H1 (cell line): Measurements from ENCODE around the gene SLC35G2. TPM values are rescaled to one million over a fixed set of nuclear protein-coding genes. Genes with fewer than 3 reads are reported as not detected.

Source experiments
- CHD2 ChIP-seq: IDR thresholded peaks from 2 replicates; pipeline ENCODE4 v1.6.1; 2012; ENCODE audit warnings: low read length, improper control_type of control experiment
- RAD21 ChIP-seq, 2 experiments: IDR thresholded peaks in 1 of 2; conservative IDR thresholded peaks in 1 of 2; 2 replicates each; pipeline ENCODE4 v1.6.1; 2011; ENCODE audit warnings: low read depth in 2 of 2, low read length in 2 of 2, improper control_type of control experiment in 1 of 2, inconsistent platforms in 1 of 2, mild to moderate bottlenecking in 1 of 2, moderate library complexity in 1 of 2
- TAF7 ChIP-seq: optimal IDR thresholded peaks from 2 replicates; pipeline ENCODE3; 2011; ENCODE audit warnings: low read depth, mild to moderate bottlenecking, inconsistent platforms, low read length, moderate library complexity, borderline replicate concordance
- polyA plus RNA-seq, 7 experiments: library from polyadenylated mRNA; depleted of rRNA in 3 of 7; stranded (reverse) in 5 of 7; unstranded in 2 of 7; fragments of >200 nt in 5 of 7; fragments of 200-250 nt in 2 of 7; gene quantifications; 1 replicate in 5 of 7; 2 replicates in 1 of 7; 4 replicates in 1 of 7; pipeline versions ENCODE4 v1.2.1 to v1.2.3, GENCODE V29; 2011 to 2013; ENCODE audit warnings: missing spikeins in 2 of 7, mixed read lengths in 2 of 7
- total RNA-seq: library from RNA; stranded (reverse); fragmentation: NEBNext Ultra II Directional; extraction: Animal tissue kit (Norgen Biotek cat#: 25700); gene quantifications from 2 replicates; pipeline ENCODE4 v1.2.1, GENCODE V29; 2021
- TF ChIP-seq, protein P1 (sequence below): fragments of 300-600 bp; sonication (generic); IDR thresholded peaks from 2 replicates; pipeline ENCODE4 v1.7.1; 2012; ENCODE audit warnings: low read length, moderate library complexity, mild to moderate bottlenecking, inconsistent platforms; ENCODE audit not compliant: insufficient replicate concordance

SLC35G2 gene
- total and polyA plus RNA-seq, 2 of the 8 experiments (the other 6 are each of a cell fraction or from before 2014, with no cell fraction given) = 5.2 to 6.4 TPM

DNA sequence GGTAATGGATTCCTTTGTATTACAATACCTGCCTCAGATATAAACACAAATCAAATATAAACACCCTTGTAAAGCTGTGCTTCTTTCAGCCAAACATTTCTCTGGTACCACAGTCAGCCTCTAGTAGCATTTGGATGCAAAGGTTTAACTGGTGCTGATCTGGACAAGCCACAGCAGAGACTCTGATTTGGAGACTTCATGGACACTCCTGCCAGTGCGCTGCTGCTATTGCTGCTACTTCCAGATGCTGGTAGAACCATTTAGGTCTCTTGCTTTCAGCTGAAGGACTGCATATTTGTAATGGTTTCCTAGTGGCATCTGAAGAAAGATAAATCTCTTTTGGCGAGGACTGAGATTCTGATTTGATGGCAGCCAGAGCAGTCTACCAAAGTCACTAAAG is 80.0 kb downstream of the SLC35G2 start (continued):
- TF ChIP-seq CHD2 (no peak), TAF7 (no peak), RAD21 (IDR thresholded peaks at IDR 0.05 in 1 of 2, conservative IDR thresholded peaks at IDR 0.05 in 1 of 2; ENCODE audit: low read depth in 2 of 2, low read length in 2 of 2) (no peak)
- TF ChIP-seq, protein P1, sequence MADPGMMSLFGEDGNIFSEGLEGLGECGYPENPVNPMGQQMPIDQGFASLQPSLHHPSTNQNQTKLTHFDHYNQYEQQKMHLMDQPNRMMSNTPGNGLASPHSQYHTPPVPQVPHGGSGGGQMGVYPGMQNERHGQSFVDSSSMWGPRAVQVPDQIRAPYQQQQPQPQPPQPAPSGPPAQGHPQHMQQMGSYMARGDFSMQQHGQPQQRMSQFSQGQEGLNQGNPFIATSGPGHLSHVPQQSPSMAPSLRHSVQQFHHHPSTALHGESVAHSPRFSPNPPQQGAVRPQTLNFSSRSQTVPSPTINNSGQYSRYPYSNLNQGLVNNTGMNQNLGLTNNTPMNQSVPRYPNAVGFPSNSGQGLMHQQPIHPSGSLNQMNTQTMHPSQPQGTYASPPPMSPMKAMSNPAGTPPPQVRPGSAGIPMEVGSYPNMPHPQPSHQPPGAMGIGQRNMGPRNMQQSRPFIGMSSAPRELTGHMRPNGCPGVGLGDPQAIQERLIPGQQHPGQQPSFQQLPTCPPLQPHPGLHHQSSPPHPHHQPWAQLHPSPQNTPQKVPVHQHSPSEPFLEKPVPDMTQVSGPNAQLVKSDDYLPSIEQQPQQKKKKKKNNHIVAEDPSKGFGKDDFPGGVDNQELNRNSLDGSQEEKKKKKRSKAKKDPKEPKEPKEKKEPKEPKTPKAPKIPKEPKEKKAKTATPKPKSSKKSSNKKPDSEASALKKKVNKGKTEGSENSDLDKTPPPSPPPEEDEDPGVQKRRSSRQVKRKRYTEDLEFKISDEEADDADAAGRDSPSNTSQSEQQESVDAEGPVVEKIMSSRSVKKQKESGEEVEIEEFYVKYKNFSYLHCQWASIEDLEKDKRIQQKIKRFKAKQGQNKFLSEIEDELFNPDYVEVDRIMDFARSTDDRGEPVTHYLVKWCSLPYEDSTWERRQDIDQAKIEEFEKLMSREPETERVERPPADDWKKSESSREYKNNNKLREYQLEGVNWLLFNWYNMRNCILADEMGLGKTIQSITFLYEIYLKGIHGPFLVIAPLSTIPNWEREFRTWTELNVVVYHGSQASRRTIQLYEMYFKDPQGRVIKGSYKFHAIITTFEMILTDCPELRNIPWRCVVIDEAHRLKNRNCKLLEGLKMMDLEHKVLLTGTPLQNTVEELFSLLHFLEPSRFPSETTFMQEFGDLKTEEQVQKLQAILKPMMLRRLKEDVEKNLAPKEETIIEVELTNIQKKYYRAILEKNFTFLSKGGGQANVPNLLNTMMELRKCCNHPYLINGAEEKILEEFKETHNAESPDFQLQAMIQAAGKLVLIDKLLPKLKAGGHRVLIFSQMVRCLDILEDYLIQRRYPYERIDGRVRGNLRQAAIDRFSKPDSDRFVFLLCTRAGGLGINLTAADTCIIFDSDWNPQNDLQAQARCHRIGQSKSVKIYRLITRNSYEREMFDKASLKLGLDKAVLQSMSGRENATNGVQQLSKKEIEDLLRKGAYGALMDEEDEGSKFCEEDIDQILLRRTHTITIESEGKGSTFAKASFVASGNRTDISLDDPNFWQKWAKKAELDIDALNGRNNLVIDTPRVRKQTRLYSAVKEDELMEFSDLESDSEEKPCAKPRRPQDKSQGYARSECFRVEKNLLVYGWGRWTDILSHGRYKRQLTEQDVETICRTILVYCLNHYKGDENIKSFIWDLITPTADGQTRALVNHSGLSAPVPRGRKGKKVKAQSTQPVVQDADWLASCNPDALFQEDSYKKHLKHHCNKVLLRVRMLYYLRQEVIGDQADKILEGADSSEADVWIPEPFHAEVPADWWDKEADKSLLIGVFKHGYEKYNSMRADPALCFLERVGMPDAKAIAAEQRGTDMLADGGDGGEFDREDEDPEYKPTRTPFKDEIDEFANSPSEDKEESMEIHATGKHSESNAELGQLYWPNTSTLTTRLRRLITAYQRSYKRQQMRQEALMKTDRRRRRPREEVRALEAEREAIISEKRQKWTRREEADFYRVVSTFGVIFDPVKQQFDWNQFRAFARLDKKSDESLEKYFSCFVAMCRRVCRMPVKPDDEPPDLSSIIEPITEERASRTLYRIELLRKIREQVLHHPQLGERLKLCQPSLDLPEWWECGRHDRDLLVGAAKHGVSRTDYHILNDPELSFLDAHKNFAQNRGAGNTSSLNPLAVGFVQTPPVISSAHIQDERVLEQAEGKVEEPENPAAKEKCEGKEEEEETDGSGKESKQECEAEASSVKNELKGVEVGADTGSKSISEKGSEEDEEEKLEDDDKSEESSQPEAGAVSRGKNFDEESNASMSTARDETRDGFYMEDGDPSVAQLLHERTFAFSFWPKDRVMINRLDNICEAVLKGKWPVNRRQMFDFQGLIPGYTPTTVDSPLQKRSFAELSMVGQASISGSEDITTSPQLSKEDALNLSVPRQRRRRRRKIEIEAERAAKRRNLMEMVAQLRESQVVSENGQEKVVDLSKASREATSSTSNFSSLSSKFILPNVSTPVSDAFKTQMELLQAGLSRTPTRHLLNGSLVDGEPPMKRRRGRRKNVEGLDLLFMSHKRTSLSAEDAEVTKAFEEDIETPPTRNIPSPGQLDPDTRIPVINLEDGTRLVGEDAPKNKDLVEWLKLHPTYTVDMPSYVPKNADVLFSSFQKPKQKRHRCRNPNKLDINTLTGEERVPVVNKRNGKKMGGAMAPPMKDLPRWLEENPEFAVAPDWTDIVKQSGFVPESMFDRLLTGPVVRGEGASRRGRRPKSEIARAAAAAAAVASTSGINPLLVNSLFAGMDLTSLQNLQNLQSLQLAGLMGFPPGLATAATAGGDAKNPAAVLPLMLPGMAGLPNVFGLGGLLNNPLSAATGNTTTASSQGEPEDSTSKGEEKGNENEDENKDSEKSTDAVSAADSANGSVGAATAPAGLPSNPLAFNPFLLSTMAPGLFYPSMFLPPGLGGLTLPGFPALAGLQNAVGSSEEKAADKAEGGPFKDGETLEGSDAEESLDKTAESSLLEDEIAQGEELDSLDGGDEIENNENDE = no peak
- TF ChIP-seq, all 59 proteins: peak for 0
